Adrenal gland (tissue), 5 donors: ENCODE results near the gene GPATCH3.

Source experiments
- POLR2A ChIP-seq, 2 donors: fragments of 450-650 bp; IDR thresholded peaks; one replicate each; pipeline ENCODE4 v1.6.1; 2017; ENCODE audit warnings: antibody characterized with exemption in 2 of 2, mild to moderate bottlenecking in 2 of 2, moderate library complexity in 1 of 2
- TF ChIP-seq, protein P1 (sequence below), 6 experiments: fragments of 450-650 bp in 4 of 6; fragments of 200-600 bp in 2 of 6; sonication (generic) in 1 of 6; IDR thresholded peaks; 1 replicate in 5 of 6; 2 replicates in 1 of 6; pipeline versions ENCODE4 v1.5.1 to v1.8.0; 2016 to 2021; ENCODE audit warnings: antibody characterized with exemption in 6 of 6, mild to moderate bottlenecking in 2 of 6, moderate library complexity in 1 of 6
- donor health status: DM: no; HTN: no; CAD: no.

DNA sequence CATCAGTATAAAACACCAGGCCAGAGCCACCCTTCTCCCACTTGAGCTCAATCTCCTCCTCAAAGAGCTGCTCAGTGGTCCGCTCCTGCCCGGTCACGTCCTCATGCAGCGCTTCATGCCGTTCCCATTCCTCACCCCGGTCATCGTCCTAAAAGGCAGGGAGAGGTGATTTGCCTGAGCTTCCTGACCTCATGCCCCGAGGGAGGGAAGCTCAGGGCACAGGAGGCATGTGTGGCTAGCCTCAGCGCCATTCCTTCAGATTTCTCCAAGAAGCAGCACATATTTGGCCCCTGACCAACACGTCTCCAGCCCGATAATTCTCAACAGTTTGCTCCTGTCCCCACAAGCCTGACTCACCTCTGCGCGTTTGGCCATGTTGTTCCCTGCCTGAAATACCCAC lies 6.0 kb downstream of the GPATCH3 start:
- TF ChIP-seq, protein P1, sequence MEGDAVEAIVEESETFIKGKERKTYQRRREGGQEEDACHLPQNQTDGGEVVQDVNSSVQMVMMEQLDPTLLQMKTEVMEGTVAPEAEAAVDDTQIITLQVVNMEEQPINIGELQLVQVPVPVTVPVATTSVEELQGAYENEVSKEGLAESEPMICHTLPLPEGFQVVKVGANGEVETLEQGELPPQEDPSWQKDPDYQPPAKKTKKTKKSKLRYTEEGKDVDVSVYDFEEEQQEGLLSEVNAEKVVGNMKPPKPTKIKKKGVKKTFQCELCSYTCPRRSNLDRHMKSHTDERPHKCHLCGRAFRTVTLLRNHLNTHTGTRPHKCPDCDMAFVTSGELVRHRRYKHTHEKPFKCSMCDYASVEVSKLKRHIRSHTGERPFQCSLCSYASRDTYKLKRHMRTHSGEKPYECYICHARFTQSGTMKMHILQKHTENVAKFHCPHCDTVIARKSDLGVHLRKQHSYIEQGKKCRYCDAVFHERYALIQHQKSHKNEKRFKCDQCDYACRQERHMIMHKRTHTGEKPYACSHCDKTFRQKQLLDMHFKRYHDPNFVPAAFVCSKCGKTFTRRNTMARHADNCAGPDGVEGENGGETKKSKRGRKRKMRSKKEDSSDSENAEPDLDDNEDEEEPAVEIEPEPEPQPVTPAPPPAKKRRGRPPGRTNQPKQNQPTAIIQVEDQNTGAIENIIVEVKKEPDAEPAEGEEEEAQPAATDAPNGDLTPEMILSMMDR (IDR thresholded peaks at IDR 0.05) = no peak
- no peak for TF ChIP-seq POLR2A (IDR thresholded peaks at IDR 0.05)
